Activated CD4-positive, CD25-positive, alpha-beta regulatory T cell (primary cell): ENCODE measurements around the gene ZNF366.

ENCODE experiments used
- DNase-seq, 4 experiments: peaks; one replicate each; lab custom pipeline; 2025; lab: John Stamatoyannopoulos, UW

Gene ZNF366

DNA sequence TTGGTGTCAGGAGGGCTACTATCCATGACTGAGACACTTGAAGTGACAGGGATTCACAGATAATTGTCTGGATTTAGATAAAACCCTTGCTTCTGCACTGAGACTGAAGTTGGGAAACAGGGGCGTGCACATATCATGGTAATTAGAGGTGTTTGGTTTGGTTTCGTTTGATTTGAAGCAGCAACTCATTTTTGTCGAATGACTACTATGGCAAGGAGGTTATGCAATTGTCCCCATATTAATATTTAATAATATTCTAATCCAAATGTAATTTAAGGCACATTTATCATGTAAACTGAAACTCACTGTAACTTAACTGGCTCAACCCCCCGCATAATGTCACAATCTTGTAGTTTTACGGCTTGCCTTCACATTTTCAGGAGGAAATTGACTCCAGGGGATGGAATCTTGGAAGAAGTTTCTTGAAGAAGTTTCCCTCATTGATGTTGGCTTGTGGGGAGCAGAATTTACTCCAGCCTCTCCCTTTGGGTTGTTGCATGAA lies 12.5 kb downstream of the ZNF366 start:
- no peak for DNase-seq

DNA sequence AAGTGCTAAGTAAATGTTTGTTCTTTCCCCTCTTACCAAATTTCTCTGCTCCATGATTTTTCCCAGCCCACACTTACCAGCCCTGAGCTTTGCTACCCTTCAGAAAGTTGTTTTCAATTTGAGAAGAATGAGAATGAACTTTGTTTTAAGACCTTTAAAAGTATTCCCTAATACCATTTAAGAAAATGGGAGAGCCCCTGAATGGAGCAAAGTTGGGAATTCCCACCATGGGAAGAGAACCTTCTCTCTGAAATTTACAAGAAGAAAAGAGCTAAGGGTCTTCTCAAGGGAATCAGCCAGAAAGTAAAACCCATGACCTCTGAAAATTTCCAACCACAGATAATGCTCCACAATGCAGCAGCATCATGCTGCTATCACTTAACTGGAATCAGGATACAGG lies 17.7 kb downstream of the ZNF366 start:
- DNase-seq, result no peak

DNA sequence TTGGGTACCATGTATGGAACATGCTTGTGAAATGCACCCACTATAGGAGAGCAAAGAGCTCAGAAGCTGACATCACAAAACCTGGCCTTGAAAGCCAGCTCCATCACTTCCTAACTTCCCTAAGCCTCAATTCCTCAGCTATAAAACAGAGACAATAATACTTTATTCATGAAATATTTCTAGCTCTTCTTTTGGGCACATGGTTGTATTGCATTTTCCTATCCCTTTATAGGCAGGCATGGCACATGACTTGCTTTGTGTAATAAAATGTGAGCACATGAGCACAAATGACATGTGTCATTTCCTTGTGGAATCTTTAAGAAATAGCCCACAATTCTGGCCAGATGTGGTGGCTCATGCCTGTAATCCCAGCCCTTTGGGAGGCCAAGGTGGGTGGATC lies 18.5 kb downstream of the ZNF366 start:
- DNase-seq, result no peak

DNA sequence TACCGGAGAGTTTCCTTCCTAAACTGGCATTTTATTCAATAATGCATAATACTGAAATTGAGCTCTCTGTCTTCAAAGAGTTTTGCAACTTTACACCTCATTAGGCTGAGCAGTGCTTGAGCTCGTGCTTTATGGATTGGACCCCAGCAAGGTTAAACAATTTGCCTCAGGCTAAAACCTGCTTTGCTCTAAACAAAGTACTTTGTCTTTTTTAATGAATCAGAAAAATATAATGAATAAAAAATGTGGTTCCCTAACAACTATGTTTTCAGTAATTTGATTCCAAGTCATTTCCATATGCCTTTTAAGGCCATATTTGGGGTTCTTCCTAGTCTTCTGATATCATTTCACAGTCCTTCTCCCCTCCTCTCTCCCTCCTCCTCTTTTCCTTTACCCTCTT lies 20.0 kb downstream of the ZNF366 start:
- DNase-seq, result no peak

DNA sequence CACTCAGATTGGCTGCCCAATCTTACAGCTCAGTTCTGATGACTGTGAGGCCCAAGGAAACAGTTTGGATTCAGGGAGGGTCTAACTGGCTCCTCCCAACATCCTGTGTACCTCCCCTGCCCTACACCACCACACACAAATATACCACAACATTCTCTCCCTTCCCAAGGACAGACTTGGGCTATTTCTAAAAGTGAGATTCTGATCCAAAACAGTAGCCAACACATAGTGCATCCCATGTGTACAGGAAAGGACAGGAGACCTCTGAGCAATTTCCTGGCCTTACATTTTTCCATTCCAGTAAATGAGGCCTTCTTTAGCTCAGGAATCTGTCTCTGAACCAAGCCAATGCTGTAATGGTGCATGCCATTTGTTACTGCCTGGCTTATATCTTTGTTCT lies 20.8 kb downstream of the ZNF366 start:
- DNase-seq, result no peak

DNA sequence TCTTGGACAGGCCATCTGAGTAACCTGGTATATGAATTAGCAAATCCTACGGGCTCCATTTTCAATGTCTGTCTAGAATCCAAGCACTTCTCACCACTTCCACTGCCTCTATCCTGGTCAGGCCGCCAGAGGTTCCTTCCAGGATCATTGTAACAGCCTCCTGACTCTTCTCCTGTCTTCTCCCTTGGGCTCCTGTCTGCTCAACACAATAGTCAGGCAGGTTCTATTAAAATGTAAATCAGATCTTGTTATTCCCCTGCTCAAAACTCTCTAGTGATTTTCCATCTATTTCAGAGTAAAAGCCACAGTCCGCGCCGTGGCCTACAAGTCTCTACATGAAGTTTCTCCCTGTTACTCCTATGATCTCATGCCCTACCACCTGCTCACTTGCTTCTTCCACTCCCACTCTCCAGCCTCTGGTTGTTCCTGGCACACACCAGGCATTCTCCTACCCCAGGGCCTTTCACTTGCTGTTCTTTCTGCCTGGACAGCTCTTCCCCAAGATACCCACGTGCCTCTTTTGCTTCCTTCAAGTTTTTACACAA lies 21.7 kb downstream of the ZNF366 start:
- DNase-seq, result no peak

DNA sequence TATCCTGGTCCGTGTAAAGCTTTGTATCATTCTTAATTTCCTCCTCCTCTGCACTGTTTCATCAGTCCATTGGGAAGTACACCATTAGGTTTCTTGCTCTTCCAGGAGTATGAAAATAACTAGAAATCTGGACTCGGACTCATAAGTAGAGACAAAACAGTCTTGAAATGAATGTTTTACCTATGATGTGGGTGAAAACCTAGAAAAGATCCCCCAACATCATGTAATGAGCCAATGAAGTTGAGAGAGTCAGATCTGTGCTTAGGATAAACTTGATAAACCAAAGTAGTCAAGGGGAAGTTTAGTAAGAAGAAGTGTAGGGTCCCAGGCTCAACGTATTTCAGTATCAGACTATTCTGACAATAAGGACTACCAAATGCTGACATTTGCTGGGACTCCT lies 25.2 kb downstream of the ZNF366 start:
- DNase-seq, result no peak

DNA sequence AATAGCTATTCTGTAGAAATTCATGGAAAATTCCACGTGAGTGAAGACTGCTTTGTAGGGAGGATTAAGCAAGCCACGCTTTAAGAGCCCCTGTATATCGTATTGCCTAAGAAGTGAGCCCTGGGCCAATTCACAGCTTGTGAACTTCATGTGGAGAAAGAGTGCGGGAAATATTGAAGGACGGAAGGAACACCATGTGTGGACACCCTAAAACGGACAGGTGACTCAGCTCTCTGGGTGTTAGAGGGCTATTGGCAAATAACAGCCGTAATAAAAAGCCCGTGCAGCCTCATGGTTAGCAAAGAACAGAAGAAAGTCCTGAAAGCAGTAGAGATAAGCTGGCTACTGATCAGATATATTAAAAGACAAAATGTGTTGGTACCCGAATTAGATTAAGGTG lies 26.4 kb downstream of the ZNF366 start:
- DNase-seq, result no peak

DNA sequence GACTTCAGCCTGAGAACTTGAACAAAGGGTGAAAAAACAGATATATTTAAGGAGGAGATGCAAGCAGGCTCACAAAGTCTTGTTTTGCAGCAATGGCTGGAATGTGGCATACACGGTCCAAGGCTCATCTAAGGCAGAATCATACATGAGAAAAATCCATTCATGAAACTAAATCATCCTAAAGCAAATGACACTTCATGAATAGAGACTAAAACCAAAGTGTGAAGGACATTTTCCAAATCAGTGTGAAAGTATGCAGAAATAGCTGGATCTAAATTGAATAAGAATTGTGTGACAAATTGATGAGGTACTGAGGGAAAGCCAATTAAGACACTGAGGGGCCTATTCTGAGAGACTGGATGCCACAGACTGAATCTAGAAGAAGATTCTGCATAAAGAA lies 27.3 kb downstream of the ZNF366 start:
- DNase-seq, result no peak

DNA sequence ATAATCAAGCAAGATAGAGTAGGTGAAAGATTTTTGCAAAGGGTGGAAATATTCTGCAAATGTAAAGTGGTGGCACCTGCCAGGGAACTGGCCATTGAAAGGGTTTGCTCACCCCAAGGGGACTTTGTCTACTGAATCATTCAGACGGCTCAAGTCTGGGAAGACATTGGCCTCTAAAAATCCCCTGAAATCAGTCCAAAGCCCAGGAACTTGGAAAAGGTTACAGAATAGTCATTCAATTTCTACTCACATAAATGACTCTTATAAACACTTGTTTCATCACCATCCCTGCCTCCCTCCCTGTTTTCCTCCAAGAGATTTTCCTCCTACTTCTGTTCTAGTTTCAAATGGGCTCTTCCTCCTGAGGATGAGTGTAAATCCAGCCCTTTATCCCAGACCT lies 28.5 kb downstream of the ZNF366 start:
- no peak for DNase-seq

DNA sequence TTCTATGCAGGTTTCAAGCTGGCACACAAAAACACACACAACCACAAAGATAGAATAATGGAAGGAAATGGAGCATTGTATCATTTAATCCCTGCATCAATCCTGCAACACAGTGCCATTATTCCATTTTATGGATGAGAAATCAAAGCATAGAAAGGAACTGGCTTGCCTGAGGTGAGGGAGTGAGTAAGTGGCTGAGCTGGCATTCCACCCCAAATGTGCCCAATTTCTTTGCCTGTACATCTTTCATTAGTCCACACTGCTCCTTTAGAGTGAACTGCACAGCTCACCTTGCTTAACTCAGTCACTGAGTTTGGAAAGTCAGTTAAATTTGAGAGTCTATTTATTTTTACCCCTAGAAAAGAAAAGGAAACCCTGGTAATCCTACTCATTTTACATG lies 28.9 kb downstream of the ZNF366 start:
- DNase-seq, result no peak

DNA sequence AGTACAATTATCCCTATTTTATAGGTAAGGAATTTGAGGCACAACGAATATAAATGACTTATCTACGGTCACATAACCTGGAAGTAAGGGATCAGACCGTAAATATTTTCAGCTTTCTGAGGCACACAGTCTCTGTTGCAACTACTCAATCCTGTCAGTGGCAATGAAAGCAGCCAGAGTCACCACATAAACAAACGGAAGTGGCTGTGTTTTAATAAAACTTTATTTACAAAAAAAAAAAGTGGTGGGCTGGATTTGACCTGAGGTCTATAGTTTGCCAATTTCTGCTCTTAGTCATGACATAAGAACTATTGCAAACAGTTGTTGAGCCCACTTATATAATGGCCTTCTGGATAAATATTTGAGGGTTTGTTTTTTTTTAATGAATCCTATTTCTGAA lies 29.6 kb downstream of the ZNF366 start:
- no peak for DNase-seq

DNA sequence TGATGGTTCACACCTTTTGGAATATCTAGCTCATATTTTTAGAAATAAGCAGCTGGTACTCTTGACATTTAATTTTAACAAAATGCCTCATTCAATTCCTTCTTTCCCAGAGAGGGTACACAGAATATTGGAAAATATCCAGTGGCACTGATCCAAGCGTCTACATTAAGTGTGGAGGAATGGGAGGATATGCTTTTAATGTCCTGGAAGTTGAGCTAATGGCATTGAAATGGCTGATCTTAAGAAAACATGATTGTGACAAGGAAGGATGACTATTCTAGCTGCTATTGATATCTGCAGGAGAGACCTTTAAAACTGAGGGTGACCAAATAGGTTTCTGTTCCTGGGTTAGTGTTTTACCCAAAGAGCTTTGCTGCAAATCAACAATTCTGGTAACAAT lies 30.0 kb downstream of the ZNF366 start:
- no peak for DNase-seq

DNA sequence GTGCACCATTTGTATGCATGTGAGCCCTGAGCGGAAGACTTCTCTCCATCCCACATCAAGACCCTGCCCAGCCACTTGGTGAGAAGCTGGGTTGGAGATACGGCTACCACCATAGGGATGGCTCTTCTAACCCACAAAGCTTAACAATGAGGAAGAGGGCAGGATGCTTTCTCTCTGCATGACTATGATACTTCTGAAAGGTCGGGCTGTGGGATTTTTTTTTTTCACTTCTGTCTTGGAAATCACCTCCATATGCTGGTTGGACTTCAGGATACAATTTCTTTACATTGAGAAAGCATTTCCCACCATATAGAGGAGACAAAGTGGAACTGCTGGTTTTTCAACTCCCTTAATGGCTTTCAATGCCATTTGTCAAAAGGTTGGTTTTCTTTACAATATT lies 30.5 kb downstream of the ZNF366 start:
- no peak for DNase-seq

DNA sequence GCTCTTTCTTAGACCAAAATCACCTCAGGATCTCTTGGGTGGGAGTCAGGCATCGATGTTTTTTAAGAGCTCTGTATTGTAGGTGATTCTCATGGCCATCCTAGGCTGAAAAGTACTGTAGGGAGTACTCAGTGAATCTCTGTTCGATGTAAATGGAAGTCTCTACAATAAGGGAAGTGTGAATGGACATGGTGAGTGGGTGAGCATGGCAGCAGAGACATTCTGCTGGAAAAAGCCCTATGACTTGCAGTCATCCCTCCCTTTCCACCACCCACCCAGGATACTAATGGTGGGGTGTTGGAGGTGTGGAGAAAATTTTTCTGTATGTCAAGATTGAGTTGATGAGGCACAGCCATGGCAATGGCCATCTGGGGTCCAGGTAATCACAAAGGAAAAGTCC lies 30.9 kb downstream of the ZNF366 start:
- DNase-seq, result no peak

DNA sequence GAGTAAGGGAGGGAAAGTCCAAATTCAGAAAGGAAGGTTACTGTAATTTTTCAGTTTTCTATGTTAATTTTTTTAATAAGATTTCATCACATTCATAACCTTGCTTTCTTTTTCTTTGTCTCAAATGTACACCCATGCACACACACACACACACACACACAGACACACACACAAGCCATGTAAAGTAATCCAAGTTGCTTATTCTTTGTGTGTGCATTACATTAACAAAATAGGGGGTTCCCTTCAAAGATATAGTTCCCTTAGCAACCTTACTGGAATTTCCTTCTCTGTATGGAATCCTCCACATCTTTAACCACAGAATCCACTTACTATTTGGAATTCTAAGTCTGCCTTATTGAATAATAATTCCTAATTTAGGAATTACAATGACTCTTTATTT lies 32.7 kb downstream of the ZNF366 start:
- no peak for DNase-seq

DNA sequence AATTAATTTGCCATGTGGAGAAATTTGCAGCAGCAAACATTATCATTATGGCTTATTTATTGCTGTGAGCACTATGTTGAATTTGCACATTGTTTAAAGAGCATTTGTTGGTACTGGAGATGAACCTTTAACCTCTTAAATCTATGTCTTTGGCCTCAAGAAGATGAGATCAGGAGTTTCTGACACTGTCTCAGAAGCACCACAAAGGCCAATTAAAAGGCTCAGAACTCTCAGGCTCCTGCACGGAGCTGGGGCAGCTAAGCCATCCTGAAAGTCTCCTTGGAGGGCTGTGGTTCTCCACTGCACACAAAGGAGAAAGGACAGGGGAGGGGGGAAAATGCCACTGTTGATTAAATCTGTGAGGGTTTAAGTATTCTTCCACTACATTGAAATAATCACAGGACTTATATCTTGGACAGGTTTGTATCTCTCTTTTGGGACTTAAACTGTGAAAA lies 33.1 kb downstream of the ZNF366 start:
- no peak for DNase-seq

DNA sequence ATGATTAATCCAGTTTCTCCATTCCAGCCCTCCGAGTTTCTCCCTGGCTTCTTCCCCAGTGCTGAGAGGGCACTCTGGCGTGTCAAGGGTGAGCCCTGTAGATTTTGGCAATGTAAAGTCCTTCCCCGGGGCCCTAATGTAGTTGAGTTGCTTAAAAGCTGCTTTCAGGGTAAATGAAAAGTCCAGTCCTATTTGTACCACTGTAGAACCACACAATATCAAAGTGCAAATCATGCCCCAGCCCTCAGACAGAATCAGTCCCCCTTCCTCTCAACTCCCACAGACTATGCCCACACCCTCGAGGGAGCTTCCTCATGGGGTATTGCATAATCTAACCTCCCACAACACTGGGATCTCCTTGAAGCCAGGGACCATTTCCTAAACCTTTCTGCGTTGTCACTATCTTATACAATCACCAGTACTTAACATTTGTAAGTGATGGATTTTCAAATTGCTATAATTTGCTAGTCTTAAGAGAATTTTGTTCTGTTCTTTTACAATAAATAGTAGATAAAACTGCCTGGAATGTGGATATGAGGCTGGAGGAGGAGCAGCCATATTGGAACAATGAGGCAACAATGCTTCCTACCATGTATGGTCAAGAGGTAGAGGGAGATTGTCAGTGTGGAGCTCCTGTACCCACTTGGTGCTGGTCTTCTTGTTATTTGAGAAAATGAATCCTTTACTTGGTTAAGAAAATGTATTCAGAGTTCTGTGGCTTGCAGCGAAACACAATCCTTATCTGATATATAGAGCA lies 34.4 kb downstream of the ZNF366 start:
- DNase-seq, result no peak

DNA sequence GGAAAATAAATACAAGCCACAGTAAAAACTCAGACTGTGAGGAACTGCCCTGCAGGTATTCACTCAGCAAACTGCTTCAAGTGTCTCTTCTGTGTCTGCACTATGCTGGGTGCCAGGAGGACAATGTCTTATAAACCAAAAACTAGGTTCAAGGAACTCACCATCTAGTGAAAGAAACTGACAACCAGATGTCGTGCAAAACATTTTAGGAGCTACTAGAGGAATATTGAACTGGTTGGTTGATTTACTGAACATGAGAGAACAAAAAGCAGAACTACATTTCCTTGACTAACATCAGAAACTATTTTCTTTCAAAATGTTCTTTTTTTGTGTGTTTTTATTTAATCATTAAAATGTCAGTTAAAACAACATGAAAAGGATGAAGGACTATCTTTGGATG lies 35.2 kb downstream of the ZNF366 start:
- DNase-seq, result no peak

DNA sequence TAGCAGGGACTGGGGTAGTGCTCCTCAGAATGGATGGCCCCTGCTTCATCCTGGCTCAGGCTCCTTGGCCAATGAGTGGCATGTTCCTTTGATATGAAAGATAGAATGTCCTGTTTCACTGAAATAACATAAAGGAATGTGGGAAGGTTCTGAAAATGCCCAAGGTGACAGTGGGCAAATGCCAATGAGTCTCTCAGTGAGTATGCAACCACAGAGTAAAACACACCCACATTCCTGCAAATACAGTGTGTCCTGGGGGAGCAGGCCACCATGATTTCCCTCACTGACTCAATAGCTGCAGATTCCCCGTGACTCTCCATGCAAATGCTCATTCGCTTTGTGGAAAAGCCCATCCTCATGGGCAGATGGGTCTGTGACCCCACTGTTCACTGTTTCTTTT lies 36.4 kb downstream of the ZNF366 start:
- DNase-seq, result no peak

DNA sequence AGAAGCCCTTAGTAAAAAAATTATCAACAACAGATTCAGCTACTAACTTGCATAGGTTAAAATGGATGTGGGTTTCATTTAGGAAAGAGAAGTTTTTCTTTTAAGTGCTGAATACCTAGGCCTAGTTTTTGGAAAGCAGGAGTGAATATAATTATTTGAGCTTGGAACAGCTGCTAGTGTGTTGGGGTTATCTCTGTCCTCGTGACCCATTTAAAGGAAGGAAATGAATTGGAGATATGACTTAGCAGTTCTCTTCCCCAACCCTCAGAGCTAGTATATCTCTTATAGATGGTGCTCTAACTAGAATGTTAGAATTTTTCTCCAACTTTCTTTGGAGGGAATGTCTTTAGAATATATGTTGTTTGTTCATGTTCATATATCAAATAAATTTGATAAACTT lies 38.6 kb downstream of the ZNF366 start:
- no peak for DNase-seq

DNA sequence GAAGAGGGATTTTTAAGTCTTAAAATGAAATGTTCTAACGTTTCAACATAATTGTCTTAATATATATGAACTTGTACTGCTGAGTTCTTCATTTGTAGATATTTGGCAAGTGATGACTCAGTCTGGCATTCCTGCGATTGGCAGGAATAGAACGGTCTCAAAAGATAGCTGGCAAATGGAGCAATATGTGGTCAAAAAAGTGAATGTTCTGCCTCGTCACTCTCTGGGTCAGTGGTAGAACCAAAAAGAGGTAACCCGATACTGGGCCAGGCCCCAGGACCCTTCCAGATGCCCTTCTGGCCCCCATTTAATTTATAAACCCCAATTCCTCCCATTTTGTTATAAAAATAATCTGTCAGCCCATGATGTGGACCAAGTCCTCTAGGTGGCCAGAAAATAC lies 39.2 kb downstream of the ZNF366 start:
- DNase-seq, result no peak

DNA sequence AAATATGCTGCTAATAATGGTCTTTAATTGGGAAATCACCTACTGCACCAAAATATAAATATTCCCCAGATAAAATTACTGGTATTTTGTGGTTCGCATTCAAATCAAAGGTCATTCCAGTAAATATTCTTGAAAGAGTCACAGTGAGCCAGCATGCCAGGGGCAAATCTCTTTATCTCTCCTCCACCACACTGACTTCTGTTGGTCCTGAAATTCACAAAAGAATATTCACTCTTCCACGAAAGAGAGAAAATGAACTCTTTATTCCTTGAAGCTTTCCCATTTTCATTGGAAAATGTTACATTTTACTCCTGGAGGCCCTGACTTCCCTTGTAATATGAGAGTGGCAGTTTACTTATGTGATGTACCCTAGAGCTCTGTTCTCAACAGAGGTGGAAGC lies 39.7 kb downstream of the ZNF366 start:
- DNase-seq, result no peak
